HS-5 (cell line): ENCODE results near the gene IDH3B.
"Not testable (repeated sequence)": the region's sequence is repeated elsewhere in the genome, so short reads cannot be mapped to it uniquely, and the experiment has no call there.

Source experiments
- DNase-seq: peaks from one replicate; pipeline ENCODE4 v3.0.0-alpha.2; 2012; ENCODE audit warnings: low read depth

Gene IDH3B

DNA sequence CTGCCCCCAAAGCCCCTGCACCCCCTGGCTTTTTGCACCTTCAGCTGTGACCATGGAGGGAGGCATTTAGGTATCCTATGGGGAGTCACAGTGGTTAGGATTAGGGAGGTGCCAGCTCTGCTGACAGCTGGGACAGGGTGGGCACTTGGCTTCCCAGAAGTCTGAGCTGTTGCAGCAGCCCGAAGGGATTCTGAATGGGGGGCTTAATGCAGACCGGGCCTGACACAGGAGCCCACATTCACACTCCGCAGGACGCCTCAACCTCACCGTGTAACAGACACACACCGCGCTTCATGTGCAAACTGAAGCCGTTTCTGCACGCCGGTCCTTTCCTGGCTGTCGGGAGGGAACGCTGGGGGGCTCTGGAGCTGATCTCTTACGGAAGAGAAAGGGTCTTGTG, 30.5 kb upstream of the IDH3B start:
- no peak for DNase-seq

DNA sequence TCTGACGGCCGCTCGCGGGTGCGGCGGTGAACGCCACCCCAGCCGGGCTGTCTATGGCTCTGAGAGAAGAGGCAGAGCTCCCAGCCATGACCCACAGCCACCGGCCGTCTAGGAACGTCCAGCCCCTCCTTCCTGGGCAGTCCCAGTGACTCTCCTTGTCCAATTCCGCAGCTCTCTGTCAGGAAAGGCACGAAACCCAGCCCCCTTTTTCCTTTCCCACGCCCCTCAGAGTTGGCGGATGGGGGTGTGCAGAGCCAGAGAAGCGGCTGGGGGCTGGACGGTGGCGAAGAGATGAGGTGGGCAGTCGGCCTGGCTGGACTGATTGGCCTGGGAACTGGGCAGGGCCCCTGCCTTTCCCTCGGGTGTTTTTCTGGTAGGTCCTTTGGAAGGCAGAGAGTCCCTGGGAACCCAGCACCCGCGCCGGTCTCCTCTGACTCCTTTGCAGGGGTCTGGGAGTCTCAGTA, 30.0 kb upstream of the IDH3B start:
- DNase-seq = no peak

DNA sequence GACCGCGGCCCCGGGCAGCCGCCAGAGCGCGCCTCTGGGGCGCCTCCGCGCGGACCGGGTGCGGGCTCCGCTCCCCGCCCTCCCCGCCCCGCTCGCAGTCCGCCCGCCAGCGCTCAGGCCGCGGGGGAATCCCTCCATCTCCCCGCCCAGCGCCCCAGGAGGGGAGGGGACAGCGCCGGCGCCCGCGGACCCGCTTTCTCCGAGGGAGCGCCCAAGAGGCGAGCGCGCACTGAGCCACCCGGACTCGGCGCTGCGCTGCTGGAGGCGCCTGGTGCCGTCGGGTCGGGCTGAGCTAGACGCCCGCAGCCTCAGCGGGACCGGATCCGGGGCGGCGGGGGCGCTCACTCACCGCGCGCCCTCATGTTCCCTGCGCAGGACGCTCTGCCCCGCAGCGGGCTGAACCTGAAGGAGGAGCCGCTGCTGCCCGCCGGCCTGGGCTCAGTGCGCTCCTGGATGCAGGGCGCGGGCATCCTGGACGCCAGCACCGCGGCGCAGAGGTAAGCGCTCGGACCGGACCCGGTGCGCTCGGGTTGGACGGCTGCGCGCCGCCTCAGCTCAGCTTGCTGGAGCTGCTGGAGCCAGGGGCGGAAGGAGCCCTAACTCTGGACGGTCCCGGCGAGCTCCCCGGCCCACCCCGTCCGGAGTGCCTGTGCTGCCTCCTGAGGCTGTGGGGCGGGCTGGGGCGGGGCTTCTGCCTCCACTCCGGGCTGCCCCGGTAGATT, 29.4 kb upstream of the IDH3B start:
- no peak for DNase-seq

DNA sequence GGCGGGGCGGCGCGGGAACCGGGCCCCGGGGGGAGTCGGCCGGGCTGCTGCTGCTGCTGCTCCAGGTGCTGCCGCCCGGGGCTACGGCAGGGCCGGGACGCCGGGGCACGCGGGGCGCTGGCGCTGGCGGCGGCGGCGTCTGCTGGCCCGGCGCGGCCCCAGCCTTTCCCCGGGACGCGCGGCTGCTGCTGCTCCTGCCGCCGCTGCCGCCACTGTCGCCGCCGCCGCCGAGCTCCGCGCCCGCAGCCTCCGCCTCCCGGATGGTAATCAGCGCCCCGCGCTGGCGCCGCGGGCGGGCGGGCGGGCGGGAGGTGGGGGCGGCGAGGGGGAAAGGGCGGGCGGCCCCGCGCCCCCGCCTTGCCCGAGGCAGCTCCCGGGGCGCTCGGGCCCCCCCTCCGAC, 28.9 kb upstream of the IDH3B start:
- DNase-seq = no peak

DNA sequence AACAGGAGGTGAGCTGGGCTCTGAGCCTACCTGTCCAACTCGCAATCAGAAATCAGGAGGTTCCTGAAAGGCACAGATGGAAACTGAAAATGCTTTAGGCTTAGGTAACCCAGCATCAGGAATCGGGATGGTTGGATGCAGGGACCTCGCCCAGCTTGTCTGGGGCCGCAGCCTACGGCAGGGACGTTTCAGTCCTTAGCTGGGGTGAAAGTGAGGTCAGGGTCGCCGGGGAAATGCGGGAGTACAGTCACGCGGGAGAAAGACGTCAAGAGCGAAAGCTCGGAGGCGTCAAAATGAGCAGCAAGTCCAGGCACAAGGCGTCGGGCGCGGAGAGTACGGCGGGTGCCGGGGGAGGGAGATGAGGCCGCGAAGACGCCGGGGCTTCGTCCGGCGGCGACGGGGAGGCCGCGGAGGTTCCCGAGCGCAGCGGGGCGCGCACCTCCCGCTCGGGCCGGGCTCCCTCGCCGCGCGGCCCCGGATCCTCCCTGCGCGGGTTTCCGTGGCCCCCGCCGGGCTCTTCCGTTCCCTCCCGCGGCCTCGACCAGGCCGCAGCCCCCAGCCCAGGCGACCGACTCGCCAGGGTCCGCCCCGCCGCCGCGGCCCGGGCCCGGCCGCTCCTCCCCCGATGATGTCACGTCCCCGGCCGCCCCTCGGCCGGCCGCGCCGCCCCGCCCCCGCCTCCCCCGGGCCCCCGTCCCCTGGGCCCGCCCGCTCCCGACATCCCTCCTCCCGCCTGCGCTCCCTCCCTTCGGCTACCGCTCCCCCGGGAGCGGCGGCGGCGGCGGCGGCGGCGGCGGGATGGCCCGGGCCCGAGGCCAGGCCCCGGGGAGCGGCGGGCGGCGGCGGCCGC, 28.2 kb upstream of the IDH3B start, which contains the start of gene EBF4:
Gene EBF4 (plus strand): TSS at position 745 of the 850 bp plus-strand sequence. CDS start 866 bp downstream, outside the sequence.
- DNase-seq = no peak

DNA sequence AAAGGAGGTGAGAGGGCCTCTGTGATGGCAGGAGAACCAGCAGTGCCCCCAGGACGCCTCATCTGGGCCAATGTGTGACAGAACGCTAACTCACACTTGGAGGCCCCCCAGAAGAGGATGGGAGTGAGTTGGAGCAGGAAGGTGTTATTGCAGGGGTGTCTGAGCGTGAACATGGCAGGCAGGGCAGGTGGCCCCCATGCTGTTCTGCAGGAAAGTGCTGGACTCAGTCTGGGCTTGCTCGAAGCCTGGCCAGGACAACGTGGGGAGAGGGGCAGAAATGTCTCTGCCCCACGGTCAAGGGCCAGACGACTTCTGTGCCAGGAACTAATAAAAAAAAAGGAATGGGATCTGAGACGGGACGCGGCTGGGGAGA, 27.6 kb upstream of the IDH3B start:
- no peak for DNase-seq

DNA sequence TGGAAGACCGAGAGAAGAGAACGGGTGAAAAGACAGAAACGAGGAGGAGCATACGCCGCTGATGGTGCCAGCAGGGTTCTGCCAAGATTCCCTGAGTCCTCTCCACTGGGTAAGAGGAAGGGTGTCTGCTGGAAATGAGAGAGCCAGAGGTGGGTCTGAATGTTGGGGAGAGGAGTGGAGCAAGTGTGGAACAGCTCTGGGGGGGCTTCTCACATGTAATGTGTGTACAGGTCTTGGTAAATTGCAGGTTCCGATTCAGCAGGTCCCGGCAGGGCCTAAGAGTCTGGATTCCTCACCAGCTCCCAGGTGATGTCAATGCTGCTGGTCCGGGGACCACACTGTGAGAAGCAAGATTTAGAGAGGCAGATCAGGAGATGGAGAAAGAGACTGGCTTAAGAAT, 27.1 kb upstream of the IDH3B start:
- no peak for DNase-seq

DNA sequence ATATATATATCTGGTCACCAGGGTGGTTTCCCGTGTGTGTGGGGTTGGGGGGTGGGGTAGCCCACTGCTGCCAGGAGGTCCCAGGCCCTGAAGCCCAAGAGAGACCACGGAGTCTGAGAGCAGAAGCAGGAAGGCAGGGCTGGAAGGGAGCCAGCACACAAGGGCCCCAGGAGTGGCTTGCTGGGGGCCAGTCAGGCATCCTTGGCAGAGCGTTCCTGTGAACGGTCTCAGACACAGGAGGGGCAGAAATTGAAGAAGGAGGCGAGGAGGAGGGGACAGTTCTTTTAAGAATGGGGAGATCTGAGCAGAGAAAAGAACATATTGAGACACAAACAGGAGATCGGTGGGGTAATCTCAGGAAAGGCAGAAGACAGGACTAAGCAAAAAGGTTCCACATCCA, 26.7 kb upstream of the IDH3B start:
- no peak for DNase-seq

DNA sequence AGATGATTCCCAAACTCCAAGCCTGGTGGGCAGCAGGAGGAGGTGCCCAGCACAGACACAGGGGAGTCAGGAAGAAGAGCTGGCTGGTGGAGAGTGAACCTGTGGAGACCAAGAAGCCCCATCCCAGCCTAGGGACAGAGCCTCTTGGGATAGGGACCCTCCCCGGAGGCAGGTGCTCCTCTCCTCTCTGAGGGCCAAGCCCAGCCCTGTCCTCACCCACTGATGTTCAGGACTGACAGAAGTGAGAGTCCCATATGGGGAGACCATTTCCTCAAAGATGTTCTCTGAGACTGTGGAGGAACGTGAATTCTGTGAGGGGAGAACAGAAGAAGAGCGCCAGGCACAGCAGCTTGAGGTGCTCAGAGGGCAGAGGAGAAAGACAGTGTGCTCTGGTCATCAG, 26.2 kb upstream of the IDH3B start:
- DNase-seq = no peak

DNA sequence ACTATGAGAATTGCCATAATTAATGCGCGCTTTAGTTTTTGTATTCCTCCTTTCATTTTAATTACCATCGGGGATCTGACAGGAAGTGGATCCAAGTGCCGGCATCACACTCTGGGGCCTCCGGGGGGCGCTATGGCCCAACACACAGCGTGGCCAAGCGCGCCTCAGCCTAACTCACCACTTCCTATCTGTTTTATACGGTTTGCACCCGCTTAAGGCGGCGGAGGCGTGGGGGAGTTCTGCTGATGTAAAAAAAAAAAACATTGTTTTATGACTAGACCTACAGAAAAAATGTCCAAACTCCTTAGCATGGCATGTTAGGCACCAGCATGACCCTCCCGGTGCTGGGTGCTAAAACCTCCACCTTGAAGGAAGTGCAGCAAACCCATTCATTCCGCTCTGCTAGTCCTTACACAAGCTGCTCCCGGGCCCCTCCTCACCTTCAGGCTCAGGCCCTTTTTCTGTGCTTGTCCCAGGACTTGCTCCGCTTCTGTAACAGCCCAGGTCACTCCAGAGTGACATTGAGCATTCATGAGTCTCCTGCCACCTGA, 24.1 kb upstream of the IDH3B start:
- DNase-seq = no peak

DNA sequence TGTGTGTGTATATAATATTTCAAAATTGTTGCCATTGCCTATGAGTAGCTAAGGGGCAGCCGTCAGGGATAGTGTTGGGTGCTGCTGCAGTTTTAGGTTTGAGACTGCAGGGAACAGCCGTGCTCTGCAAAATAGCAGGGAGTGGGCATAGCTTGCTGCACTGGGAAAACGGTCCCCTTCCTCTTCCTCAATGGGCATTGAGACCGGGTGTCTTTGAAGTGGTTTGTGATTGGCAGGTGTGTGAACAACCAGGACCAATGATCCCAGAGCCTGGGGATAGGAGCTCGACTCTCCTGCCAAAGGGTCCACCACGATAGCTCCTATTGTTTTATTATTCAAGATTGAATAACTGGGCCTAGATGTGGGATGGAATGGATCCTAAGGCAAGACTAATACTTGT, 23.5 kb upstream of the IDH3B start:
- no peak for DNase-seq

DNA sequence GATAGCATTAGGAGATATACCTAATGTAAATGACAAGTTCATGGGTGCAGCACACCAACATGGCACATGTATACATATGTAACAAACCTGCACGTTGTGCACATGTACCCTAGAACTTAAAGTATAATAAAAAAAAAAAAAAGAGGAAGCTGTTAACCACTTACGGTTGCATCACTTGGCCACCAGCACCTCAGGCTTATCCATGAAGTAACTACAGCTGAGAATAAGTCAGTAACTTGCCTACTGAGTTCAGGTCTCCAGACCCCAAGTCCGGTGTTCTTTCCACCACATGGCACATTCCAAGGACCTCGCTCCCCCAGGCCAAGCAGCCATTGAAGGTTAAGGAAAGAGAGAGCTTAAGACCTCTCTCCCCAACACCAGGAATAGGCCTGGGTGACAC, 20.8 kb upstream of the IDH3B start:
- DNase-seq = not testable (repeated sequence)

DNA sequence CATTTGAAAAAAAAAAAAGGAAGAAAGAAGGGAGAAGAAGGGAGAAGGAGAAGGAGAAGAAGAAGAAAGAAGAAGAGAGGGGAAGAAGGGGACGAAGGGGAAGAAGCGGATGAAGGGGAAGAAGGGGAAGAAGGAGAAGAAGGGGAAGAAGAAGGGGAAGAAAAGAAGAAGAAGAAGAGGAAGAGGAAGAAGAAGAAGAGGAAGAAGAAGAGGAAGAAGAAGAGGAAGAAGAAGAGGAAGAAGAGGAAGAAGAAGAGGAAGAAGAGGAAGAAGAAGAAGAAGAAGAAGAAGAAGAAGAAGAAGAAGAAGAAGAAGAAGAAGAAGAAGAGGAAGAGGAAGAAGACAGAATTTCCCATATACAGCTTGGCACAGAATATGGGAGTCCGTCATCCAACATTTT, 18.0 kb upstream of the IDH3B start:
- DNase-seq = not testable (repeated sequence)

DNA sequence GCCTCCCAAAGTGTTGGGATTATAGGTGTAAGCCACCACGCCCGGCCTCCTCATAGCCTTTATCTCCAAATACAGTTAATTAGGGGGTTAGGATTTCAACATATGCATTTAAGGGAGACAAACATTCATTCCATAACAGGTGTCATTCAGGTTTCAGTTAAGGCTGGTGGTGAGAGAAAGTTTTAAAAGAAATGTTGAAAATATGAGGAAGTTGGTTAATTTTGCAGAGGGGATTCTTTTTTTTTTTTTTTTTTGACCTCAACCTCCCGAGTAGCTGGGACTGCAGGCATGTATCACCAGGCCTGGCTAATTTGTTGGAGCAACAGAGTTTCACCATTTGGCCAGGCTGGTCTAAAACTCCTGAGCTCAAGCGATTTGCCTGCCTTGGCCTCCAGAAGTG, 16.0 kb upstream of the IDH3B start:
- DNase-seq = no peak

DNA sequence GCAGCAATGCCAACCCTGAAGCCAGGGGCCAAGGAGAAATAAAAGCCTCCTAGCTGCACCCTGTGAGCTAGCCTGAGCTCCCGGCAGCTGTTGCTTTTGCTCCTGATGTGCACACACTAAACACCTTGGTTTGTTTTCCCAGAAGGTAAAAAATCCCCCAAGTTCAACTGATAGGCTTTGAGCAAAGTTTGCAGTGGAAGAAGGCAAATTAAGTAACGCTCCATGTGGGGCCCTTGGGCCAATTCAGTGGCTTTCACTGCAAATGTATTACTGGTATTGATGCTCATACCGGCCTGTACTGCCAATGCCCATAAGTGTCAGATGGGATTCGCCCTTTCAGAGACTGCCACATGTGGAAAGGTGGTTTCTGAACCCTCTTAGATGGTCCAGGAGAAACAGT, 9.4 kb upstream of the IDH3B start:
- no peak for DNase-seq

DNA sequence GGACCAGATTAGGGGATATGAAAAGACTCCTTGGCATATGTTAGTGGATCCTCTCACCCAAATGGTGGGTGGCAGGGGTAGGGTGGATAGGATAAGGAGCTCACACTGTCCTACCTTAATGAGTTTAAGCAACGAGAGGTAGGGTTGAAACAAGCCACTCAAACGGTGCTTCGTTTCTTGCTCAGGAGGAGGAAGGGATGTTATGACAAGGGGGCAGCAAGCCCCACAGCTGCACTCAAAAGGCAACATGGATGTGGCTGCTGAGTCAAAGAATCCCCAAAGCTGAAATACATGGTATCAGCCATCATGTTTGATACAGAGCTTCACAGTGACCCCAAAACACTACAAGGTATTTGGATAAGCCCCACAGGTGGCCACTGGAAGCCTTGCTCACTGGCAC, 8.4 kb upstream of the IDH3B start:
- DNase-seq = no peak

DNA sequence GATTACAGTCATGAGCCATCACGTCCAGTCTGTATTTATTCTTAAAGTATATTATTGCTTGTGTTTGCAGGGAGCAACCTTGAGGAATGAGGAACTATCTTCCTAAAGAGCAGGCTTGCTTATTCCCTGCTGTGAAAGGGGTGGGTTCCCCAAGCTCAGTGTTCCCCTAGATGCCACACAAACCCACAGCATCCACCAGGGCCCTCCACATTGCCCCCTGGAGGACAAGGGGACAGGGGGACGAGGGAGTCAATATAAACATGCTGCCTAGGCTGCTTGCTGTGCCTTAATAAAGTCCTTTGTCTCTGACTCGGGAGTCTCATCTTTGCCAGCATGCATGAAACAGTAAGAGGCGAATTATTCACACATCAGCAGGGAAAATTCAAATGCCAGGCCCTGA, 8.0 kb upstream of the IDH3B start:
- DNase-seq = no peak

DNA sequence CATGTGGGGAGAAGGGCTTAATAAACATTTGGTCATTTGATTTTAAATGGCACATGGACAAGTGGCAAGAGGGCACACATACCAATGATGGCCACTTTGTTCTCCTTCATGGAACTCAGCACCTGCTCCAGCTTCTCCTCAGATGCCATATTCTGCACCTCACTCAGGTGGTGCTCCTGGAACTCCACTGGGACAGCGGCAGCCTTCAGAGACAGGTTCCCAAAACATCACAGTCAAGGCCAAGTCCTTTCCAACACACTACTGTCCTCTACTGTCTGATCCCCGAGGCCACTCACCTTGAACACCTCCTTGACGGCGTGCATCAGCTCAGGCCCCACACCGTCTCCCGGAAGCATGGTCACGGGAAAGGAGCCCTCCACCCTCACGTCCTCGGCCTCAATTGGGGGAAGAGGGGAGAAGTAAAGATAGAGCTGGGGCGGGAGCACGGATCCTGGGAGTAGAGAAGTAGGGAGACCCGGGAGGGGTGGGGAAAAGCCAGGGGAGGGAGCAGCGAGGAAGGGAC, 591 bp downstream of the IDH3B start:
- DNase-seq = no peak

DNA sequence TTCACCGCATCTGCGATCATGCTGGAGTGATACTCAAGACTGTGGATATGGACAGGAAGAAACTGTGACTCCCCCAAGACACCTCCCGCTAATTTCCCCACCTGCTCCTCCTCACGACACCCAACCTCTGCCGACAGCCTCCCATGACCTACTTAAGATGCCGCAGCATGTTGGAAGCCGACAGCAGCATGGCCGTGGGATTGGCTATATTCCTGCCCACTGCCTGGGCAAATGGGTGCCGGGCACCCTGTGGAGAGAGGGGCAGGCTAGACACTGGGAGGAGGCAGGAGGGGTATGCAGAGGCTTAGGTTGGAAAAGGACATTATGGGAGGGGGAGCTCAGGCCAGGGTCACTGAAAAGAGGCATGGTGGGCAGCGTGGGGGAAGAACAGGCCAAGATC, 4.5 kb downstream of the IDH3B start:
- no peak for DNase-seq

DNA sequence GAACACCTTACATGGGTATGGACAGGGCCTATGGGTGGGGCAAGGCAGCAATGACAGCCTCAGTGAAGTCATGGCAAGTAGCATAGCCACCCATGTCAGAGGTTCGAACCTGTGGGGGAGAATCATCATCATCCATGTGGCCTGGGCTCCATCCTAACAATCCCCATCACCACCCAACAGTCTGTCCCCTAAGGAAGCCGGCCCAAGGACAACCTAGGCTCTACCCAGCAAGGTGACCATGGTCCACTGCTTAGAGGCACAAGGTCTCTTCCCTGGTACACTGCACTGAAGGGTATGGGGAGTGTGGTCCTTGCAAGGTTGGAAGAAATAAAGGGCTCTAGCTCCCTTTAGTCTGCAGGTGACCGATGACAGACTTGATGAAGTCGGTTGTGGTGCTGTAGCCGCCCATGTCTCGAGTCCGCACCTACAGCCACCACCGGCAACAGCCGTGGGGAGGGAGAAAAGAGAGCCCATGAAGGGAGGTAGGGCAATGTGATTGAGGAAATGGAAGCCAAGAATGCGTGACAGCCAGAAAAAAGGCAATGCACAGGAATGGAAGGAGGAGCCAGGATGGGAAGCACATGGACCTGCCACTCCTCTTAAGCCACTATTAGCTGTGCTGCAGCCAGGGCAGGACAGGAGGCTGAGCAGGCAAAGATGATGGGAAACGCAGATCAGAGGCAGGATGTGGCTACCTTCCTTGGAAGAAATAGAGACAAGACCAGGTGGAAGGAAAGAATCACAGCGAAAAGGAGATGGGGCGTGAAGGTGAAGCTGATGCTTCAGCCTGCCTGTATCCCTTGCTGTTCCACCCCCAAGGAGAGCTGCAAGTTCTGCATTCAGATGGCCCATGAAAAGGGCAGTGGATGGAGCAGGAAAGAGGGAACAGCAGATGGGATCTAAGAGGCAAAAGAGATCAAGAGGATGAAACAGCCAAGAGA, 5.3 kb downstream of the IDH3B start:
- DNase-seq = no peak

DNA sequence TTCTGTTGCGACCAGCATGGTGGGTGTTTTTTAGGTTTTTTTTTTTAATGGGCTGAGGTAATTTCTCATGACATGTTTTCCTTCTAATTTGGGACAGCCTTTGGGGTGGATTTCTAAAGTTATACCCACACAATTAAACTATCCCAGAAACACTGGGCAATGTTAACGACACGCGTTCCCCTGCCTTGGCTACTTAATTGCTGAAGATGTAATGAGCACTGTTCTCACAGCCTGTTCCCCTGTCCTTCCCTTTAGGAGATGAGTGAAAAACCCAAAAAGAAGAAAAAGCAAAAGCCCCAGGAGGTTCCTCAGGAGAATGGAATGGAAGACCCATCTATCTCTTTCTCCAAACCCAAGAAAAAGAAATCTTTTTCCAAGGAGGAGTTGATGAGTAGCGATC, 6.3 kb downstream of the IDH3B start:
- DNase-seq = no peak

DNA sequence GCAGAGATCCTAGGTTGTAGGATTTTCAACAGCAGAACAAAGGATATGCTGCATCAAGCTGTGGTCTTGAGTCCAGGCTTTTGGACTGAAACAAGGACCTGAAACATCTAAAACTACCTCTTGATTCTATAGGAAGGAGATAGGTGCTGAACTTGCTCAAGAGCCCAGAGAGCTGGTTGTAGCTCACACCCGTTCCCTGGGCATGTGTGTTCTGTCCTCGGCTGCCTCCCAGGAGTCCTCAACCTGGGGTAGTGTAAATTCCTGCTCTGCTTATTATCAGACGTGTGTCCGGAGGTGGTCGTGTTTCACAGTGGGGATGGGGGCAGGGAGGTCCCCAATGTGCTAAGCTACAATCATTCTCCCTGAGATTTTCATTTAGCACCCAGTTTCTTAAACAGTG, 6.8 kb downstream of the IDH3B start:
- no peak for DNase-seq
